22Rv1 (cell line): ENCODE data around the gene GLRA3.
"Not testable (repeated sequence)": the region's sequence is repeated elsewhere in the genome, so short reads cannot be mapped to it uniquely, and the experiment has no call there.

Experiments used
- H3K27ac ChIP-seq: fragments of 450-650 bp; 2 replicates; pipeline ENCODE4 v1.5.1; 2017
- CTCF ChIP-seq: fragments of 450-650 bp; IDR thresholded peaks from 2 replicates; pipeline ENCODE4 v1.5.1; 2017; ENCODE audit warnings: mild to moderate bottlenecking
- ZFX ChIP-seq: fragments of 450-650 bp; IDR thresholded peaks from 2 replicates; pipeline ENCODE4 v1.6.1; 2017; ENCODE audit warnings: antibody characterized with exemption, borderline replicate concordance

GLRA3 gene

GRCh38 chr4:174813292-174813691 is 15.8 kb downstream of the GLRA3 start:
- H3K27ac ChIP-seq: no peak overlapping the region
- TF ChIP-seq ZFX (no peak), CTCF (no peak)

- TF ChIP-seq CTCF (no peak), ZFX (no peak)
- H3K27ac ChIP-seq: no peak overlapping the region
Observed at GRCh38 chr4:174810834-174811233, 18.2 kb downstream of the GLRA3 start.

DNA sequence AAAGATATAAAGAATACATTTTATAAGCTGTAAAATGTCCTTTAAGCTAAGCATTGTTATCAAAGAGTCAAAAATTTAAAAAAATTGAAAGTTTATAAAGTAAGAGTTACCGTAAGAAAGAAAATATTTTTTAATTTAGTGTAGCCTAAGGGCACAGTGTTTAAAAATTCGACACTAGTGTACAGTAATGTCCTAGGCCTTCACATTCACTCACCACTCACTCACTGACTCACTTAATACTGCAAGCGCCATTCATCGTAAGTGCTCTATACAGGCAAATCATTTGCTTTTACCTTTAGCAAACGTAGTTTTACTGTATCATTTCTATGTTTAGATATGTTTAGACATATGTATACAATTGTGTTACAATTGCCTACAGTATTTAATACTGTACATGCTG is 20.2 kb downstream of the GLRA3 start:
- no peak for TF ChIP-seq ZFX
- no peak for TF ChIP-seq CTCF
- H3K27ac ChIP-seq: no peak overlapping the region

DNA sequence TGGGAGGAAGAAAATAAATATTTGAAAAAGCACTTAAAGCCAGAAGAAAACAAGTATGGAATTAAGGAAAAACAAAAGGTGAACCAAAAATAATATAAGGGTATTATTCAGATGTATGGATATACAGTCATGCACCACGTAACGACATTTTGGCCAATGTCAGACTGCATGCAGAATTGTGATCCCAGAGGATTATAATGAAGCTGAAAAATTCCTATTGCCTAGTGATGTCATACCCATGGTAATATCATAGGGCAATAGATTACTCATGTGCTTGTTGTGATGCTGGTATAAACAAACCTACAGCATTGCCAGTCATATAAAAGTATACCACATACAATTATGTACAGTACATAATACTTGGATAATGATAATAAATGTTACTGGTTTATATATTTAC is 20.9 kb downstream of the GLRA3 start:
- no peak for TF ChIP-seq ZFX
- TF ChIP-seq CTCF: no peak

GRCh38 chr4:174805746-174806145 is 23.3 kb downstream of the GLRA3 start:
- no peak for TF ChIP-seq ZFX
- TF ChIP-seq CTCF: no peak
- no peak overlapping the region for H3K27ac ChIP-seq

More for the DNA sequence above, 20.9 kb downstream of the GLRA3 start:
- no peak overlapping the region for H3K27ac ChIP-seq

DNA sequence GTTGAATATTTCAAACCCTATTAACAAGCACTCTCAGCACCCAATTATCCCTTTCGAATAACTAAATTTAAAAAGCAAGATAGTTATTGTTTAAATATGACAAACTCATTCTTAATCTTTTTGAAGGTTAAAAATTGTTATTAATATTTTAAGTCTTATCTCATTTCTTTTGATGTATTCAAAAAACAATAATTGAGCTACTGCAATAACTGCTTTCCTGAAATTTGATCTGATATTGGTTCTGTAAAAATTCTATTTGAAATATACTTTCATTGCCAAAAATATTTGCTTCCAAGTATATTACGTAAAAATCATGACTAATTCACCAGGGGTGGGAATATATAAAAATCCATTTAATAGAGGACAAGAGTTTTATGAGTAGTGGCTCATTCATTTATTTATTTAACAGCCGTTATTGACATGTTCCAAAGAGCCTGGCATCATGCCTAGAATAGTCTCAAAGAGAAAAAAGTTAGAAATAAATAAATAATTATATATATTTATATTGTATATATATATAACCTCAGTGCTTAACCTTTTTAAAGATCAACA is 34.4 kb downstream of the GLRA3 start:
- TF ChIP-seq CTCF: no peak
- TF ChIP-seq ZFX: no peak
- H3K27ac ChIP-seq: peak overlapping the region; percentile 29; the same call in 1 of the 2 replicates

DNA sequence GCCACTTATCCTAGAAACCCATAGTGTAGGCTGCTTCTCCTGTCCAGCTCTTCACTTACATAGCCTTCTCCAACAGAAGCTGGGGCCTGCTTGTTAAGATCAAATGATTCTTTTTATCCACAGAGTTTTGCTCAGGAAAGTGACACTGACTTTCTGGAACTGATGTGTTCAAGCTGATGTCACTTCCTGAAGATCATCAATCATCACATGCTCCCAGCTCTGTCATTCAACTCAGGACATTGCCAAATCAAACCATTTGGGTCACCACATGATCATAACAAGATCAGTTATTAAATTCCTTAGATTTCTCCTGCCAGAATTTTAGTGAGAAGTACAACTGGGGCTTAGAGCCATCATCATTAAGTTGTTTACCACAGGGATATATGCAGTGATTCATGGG is 39.4 kb downstream of the GLRA3 start:
- H3K27ac ChIP-seq: no peak overlapping the region
- TF ChIP-seq CTCF (no peak), ZFX (no peak)

DNA sequence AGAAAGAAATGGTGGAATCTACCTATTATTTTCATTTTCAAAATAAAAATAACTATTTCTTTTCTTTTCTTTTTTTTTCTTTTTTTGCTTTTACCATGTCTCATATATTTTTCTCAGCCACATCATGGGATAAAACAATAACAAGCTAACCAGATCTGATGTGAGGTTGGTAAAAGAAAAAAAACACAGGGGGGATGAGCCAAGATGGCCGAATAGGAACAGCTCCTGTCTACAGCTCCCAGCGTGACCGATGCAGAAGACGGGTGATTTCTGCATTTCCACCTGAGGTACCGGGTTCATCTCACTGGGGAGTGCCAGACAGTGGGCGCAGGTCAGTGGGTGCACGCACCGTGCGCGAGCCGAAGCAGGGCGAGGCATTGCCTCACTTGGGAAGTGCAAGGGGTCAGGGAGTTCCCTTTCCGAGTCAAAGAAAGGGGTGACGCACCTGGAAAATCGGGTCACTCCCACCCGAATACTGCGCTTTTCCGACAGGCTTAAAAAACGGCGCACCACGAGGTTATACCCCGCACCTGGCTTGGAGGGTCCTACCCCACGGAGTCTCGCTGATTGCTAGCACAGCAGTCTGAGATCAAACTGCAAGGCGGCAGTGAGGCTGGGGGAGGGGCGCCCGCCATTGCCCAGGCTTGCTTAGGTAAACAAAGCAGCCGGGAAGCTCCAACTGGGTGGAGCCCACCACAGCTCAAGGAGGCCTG is 50.6 kb downstream of the GLRA3 start:
- not testable (repeated sequence) for H3K27ac ChIP-seq
